HepG2 (cell line): ENCODE data around the gene INO80.

ENCODE experiments used
- CAMTA2 ChIP-seq: sonication (generic); formaldehyde crosslinking; IDR thresholded peaks from 2 replicates; pipeline ENCODE4 v1.4.0; 2020; ENCODE audit warnings: mild to moderate bottlenecking, missing genetic modification reagents, borderline replicate concordance
- ELF1 ChIP-seq: sonication (generic); formaldehyde crosslinking; IDR thresholded peaks from 2 replicates; pipeline ENCODE4 v1.4.0; 2020; ENCODE audit warnings: missing genetic modification reagents
- FOXJ3 ChIP-seq: sonication (generic); formaldehyde crosslinking; IDR thresholded peaks from 2 replicates; pipeline ENCODE4 v1.4.0; 2020; ENCODE audit warnings: missing genetic modification reagents, mild to moderate bottlenecking, borderline replicate concordance
- HNRNPH1 ChIP-seq: fragments of 200-400 bp; formaldehyde crosslinking; optimal IDR thresholded peaks from 2 replicates; pipeline ENCODE3; 2017; ENCODE audit warnings: mild to moderate bottlenecking, low read depth, low read length
- ZNF274 ChIP-seq: sonication (generic); formaldehyde crosslinking; IDR thresholded peaks from 2 replicates; pipeline ENCODE4 v1.5.1; 2020; ENCODE audit warnings: mild to moderate bottlenecking, missing genetic modification reagents

DNA sequence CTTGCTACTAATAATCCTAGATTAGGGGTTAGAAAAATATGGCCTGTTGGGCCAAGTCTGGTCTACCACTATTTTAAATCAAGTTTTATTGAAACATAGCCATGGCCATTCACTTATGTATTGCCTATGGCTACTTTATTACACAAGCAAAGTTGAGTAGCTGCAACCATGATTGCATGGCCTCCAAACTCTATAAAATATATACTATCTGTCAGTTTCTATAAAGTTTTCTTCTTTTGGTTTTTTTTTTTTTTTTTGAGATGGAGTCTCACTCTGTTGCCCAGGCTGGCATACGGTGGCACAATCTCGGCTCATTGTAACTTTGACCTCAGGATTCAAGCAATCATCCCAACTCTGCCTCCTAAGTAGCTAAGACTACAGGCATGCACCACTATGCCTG, 60.4 kb downstream of the INO80 start:
- TF ChIP-seq ZNF274 (CRISPR knock-in tag) = no peak
- no peak for TF ChIP-seq HNRNPH1
- TF ChIP-seq FOXJ3 = no peak
- no peak for TF ChIP-seq CAMTA2 (CRISPR knock-in tag)
- no peak for TF ChIP-seq ELF1 (CRISPR knock-in tag)
